D341Med (cell line): Measurements from ENCODE around the gene FAF1.
A peak's percentile ranks its signal among the peaks of the same experiment; 100 is the strongest.
"Not testable (repeated sequence)": the region's sequence is repeated elsewhere in the genome, so short reads cannot be mapped to it uniquely, and the experiment has no call there.

Experiments used
- DNase-seq: peaks from one replicate; pipeline ENCODE4 v3.0.0; 2012; ENCODE audit warnings: low spot score

The FAF1 gene

GRCh38 chr1:50907610-50908009 lies 52.5 kb downstream of the FAF1 start:
- DNase-seq, result not testable (repeated sequence)

GRCh38 chr1:50906050-50906449 lies 54.0 kb downstream of the FAF1 start:
- not testable (repeated sequence) for DNase-seq

- no peak for DNase-seq
These were observed 57.6 kb downstream of the FAF1 start for GRCh38 chr1:50902419-50902818.

DNA sequence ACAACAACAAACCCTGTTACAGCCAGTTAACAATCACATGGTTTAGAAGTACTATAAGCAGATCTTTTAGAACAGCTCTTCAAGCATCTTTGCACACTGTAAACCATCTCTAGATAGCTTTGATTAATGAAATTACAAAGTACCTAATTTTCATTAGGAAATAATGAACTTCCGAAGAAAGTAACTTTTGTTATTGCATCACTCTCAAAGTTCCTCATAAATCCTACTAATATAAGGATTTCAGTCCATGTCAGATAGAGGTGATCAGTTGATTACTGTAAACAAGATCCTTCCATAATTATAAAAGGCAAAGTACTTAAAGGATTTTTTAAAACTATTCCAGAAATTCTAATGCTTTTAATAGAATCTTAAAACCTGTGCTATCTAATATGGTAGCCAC lies 58.2 kb downstream of the FAF1 start:
- DNase-seq, result no peak

DNA sequence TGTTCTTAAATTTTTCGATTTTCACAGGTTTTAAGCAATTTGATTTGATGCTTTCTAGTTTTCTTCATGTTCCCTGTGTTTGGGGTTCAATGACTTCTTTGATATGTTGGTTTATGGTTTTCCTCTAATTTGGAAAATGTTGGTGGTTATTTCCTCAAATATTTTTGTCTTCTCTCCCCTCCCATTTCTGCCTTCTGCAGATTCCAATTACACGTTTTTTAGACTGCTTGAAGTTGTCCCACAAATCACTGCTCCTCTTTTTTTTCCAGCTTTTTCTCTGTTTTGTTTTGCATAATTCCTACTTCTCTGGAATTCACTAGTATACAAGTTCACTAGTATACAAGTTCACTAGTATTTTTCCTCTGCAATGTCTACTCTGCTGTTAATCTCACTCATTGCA lies 61.3 kb downstream of the FAF1 start:
- DNase-seq, result no peak

GRCh38 chr1:50894340-50894739 lies 65.7 kb downstream of the FAF1 start:
- DNase-seq, result no peak

DNA sequence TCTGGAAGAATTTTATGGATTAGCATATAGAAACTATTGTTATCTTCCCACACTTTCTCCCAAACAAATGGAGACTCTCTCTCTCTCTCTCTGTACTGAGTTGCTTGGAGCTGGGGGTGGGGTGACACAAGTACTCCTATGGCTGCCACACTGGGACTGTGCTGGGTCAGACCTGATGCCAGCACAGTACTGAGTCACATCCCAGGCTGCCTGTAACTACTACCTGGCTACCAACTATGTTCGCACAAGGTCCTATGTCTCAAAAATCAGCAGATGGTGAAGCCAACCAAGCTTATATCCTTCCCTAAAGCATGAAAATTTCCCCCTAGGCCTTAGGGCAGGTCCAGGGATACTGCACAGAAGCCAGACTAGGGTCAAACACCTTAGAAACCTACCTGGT lies 66.6 kb downstream of the FAF1 start:
- no peak for DNase-seq

DNA sequence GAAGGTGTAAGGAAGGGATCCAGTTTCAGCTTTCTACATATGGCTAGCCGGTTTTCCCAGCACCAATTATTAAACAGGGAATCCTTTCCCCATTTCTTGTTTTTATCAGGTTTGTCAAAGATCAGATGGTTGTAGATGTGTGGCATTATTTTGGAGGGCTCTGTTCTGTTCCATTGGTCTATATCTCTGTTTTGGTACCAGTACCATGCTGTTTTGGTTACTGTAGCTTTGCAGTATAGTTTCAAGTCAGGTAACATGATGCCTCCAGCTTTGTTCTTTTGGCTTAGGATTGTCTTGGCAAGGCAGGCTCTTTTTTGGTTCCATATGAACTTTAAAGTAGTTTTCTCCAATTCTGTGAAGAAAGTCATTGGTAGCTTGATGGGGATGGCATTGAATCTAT lies 72.5 kb downstream of the FAF1 start:
- not testable (repeated sequence) for DNase-seq

- no peak for DNase-seq
These were observed 79.7 kb downstream of the FAF1 start for GRCh38 chr1:50880373-50880772.

GRCh38 chr1:50879137-50879536 lies 80.9 kb downstream of the FAF1 start:
- no peak for DNase-seq

DNA sequence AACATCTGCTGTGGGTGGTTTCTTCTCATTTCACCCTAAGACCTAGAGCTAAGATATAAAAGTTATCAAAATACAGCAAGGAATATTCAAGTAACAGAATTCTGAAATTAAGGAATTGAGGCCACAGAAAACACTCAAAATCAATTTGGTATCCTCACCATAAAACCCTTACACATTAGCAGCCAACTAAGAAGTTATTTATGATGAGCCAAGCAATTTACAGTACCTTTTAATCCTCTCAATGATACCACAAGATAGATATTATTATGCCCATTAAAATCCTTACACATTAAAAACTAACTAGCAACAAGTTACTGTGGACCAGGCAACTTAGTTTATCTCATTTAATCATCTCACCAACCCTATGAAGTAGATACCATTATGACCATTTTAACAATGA lies 81.6 kb downstream of the FAF1 start:
- no peak for DNase-seq

DNA sequence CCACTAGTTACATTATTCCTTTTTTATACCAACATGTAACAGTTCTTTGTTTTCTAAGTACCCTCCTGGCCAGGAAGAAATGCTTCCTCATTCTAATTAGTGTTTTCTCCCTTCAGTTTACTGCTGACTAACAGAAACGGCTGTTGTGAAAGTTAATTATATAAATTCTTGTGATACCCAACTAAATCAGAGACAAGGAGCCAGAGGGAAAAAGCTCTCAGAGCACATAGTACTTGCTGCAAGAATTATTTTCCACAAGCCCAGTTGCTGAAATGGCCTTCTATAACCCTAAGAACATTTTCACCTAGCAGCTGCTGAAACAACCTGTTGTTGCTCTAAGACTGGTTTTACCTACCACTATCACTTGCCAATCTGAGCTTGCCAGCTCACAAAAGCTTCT lies 82.4 kb downstream of the FAF1 start:
- no peak for DNase-seq

DNA sequence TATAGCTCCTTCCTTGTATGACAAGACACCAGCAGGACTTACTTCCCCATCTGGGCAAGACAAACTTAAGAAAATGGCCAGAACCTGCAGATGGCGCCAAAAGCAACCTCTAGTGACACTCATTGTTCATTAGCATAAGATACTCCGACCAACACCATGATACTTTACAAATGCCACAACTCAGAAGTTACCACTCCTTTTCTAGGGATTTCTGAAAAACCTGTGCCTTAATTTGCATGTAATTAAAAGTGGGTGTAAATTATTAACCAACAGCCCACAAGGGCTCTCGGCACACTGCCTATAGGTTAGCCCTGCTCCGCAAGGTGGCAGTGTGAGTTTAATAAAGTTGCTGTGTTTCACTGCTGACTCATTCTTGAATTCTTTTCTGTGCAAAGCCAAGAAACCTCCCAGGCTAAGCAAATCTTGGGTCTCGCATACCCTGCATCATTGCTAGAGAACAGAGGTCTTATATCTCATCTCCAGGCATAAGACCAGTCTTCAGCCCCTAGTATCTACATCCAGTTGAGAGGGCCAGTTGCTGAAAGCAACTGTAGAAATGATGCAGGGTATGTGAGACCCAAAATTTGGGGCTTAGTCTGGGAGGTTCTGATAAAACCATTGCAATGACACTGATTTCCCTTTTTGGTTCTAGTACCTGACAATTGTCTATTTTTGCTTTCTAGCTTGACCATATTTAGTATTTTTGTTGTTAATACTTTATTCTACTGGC lies 86.4 kb downstream of the FAF1 start:
- DNase-seq, result peak; percentile 53

DNA sequence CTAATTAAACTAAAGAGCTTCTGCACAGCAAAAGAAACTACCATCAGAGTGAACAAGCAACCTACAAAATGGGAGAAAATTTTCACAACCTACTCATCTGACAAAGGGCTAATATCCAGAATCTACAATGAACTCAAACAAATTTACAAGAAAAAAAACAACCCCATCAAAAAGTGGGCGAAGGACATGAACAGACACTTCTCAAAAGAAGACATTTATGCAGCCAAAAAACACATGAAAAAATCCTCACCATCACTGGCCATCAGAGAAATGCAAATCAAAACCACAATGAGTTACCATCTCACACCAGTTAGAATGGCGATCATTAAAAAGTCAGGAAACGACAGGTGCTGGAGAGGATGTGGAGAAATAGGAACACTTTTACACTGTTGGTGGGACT lies 95.2 kb downstream of the FAF1 start:
- DNase-seq, result not testable (repeated sequence)

DNA sequence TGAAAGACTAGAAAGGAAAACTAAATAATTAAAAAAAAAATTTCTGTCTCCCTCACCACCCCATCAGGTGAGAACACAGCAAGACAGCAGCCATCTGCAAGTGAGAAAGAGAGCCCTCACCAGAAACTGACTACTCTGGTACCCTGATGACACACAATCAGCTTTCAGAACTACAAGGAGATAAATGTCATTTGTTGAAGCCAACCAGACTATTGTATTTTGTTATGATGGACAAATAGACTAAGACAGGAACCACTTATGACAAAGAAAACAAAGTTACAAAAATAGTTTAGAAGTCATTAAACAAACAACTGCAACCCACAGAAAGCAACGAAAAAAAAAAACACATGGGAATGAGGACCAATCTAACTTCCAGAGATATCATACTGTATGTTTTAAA lies 98.3 kb downstream of the FAF1 start:
- no peak for DNase-seq

- DNase-seq, result no peak
These were observed 99.4 kb downstream of the FAF1 start for GRCh38 chr1:50860702-50861101.

GRCh38 chr1:50860256-50860655 lies 99.8 kb downstream of the FAF1 start:
- no peak for DNase-seq

DNA sequence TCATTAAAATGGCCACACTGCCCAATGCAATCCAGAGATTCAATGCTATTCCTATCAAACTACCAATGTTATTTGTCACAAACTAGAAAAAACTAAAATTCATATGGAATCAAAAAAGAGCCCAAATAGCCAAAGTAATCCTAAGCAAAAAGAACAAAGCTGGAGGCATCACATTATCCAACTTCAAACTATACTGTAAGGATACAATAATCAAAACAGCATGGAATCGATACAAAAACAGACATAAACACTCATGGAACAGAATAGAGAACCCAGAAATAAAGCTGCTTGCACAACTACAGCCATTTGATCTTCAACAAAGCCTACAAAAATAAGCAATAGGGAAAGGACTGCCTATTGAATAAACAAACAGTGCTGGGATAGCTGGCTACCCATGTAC lies 100.4 kb downstream of the FAF1 start:
- no peak for DNase-seq

GRCh38 chr1:50858761-50859160 lies 101.3 kb downstream of the FAF1 start:
- no peak for DNase-seq

DNA sequence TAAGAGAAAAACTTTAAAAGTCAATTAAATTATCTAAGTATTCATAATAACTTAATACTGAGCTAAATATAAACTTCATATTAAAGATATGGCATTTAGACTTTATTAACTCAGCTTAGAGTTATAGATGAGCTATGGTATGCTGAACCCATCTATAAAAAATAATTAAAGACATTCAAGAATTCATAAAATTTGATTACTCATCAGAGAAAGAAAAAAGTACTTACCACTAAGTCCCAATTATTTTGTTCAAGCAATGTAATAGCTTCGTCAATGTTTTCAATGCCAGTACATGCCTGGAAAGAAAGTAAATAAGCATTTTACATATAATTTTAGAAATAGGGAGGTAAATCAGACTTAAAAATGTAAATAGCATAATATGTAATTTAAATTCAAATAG lies 102.4 kb downstream of the FAF1 start:
- DNase-seq, result no peak

- DNase-seq, result no peak
These were observed 106.7 kb downstream of the FAF1 start for GRCh38 chr1:50853325-50853724.

DNA sequence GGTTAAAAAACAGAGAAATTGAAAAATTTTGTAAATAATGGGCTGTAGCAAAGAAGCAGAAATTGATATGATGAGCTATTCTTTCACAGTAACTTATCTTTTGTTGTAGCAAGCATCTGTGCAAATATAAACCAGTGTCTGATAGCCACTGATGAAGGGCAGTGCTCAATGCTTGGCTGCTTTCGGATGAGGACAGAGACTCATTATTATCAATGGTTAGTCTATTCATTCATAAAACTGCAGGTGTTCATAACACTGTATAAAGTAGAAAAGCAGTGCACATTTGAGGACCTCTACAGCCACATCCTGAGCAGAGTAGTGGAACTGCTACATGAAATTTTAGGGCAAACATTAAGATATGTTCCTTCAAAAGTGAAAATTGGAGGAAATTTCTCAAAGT lies 107.2 kb downstream of the FAF1 start:
- DNase-seq, result no peak

GRCh38 chr1:50851466-50851865 lies 108.6 kb downstream of the FAF1 start:
- DNase-seq, result no peak

- DNase-seq, result no peak
These were observed 109.0 kb downstream of the FAF1 start for GRCh38 chr1:50851034-50851433.

DNA sequence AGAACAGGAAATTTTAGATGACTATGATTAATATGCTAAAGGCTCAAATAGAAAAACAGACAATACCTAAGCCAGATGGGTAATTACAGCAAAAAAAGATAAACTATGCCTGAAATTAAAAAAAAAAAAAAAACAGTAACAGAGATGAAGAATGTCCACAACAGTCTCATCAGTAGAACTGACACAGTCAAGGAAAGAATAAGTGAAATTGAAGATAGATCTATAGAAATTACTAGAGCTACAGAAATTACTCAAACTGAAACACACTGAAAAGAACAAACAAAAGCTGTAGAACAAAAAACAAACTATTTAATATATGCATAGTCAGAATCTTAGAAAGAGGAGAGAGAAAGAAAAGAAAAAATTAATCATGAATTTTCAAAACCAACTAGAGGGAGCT lies 112.8 kb downstream of the FAF1 start:
- no peak for DNase-seq
